ENCODE measurements around the gene DRGX.

DRGX gene

DNA sequence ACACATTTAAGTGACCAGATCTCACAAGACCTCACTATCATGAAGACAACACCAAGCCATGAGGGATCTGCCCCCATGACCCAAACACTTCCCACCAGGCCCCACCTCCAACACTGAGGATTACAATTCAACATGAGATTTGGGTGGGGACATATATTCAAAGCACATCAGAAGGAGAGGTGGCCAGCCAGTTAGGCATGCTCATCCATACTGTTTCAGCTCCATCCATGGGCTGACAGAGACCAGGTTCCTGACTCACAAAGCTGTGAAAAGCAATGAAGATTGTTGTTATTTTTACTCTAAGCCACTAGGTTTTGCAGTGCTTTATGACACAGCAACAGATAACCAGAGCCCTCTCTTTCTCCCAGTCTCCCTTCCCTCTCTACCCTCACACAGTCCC, 60.9 kb downstream of the DRGX start:
- DNase-seq: no peak

DNA sequence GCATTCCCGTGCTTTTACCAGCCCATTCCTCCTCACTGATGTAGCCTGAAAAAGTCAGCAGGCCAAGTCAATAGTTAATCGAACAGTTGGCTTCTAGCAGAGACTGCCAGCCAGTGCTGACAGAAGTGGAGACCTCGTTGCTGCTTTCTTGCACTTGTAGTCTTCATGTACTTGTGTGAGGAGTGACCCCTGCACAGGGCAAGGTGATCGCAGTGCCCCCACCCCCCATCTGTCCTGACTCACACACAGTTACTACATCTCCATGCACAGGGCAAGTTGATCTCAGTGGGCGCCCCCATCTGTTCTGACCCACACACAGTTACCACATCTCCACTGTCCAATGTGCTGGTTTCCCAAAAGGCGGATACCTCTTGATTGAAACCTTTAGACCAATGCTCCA, 62.7 kb downstream of the DRGX start:
- no peak for DNase-seq

DNA sequence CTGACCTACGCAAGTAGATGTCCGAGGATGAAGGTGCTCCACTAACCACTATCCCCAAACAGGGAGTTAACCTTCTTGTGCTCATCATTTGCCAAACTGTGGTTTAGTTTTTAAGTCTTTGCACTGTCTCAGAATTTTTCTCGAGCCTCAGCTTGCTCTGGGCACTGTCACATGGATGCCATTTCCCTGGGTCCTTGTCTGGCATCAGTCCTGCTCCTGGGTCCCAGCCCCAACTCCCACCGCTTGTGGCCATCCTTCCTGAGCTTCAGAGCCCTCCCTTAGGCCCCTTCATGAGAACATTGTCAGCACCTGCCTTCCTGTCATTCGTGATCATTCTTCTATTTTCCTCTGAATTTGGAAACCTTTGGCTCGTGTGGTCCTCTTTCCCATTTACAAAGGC, 63.1 kb downstream of the DRGX start:
- no peak for DNase-seq

DNA sequence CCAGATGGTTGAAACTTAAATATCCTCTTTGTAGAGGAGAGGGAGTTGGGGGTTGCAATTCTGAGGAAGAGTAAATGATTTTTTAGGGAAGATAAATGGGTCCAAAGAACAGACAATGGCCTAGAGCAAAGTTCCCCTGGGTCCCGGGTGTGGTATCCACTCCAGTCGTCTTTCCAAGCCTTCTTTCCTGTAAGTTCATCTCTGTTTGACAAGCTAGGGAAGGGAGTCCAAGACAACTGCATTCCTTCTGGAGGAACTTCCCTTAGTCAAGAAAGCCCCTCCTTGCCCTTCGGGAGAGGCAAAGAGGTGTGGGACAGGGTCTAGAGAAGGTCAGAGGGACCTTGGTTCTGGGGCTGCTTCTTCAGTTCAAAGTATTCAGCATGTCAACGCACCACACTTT, 63.6 kb downstream of the DRGX start:
- no peak for DNase-seq

DNA sequence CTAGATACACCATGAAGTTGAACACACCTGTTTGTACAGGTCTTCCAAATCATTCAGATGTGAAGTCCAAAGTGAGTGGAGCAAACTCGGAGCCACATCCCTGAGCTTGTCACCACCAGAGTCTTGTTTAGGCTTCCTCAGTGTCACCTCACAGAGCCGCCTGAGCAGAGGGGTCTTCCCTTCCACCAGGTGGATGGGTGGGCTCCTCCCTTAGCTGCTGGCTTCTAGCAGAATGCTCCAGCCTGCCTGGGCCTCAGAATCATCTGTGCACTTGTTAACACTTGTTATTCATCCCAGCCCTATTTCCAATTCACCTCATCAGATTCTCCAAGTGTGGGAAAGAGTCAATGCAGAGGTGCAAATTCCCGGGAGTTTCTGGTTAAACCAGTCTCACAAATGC, 64.5 kb downstream of the DRGX start:
- no peak for DNase-seq

DNA sequence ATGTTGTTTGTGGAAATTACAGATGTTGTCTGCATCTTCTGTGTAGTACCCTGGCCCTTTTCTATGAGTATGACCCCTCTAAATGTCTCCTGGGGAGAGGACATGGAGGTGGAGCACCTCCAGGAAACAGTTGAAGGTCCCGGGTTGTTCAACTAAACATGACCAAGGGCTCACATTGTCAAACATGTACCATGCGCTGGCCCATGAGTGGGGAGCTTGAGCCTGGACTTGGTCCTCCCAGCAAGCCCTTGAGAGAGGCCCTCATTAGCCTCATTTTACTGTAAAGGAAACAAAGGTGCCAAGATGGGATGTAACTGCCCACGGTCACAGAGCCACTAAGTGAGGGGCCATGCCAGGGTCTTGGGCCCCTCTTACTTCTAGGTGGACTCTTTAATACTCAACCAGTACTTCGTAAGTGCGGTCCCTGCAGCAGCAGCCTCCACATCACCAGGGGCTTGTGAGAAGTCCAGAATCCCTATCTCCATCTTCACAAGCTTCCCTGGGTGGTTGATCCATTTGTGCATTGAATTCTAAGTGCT, 65.7 kb downstream of the DRGX start:
- no peak for DNase-seq

DNA sequence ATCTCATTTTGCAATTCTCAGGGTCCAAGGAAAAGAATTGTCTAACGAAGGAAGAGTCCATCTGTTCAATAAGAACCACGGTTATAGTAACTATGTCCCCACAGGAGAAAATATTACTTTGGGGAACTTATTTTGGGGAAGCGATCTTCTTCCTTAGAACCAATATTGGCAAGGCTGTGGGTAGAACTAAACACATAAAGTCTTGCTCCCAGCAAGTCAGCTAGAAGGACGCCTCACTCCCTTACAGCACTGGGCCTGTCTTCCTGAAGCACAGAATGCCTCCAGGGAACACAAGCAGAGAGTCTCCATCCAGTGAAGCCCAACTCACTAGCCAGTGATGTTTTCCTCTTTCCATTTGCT, 66.8 kb downstream of the DRGX start:
- DNase-seq: no peak

DNA sequence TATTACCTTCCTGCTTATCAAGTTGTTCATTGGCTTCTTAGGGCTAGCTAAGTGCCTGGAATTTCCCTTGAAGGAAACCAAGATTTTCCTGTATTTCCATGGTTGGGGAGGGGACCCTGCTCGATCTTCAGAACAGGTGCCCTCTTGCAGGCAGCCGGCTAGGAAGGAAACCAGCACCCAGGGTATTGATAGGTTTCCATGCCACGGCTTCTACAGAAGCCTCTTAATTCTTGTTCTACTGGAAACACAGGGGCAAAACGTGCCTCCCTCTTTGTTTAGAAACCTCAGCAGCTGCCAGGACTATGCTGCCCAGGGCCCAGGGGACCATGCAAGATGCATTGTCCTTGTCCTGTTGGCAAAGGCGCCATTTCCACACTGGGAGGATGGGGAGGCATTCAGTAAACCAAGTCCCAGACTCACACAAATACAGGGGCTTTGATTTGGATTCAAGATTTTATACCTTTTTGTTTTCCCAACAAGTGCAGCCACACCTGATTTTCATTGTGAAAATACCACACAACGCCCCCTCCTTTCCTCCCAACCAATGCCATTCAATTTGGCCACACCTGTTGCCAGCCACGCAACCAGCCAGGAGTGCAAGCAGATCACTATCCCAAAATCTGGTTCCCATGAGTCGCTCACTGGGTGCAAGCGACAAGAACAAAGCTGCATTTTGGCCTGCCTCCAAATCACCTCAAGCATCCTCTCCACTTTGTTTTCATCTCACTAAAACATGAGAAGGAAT, 67.3 kb downstream of the DRGX start:
- DNase-seq: no peak

DNA sequence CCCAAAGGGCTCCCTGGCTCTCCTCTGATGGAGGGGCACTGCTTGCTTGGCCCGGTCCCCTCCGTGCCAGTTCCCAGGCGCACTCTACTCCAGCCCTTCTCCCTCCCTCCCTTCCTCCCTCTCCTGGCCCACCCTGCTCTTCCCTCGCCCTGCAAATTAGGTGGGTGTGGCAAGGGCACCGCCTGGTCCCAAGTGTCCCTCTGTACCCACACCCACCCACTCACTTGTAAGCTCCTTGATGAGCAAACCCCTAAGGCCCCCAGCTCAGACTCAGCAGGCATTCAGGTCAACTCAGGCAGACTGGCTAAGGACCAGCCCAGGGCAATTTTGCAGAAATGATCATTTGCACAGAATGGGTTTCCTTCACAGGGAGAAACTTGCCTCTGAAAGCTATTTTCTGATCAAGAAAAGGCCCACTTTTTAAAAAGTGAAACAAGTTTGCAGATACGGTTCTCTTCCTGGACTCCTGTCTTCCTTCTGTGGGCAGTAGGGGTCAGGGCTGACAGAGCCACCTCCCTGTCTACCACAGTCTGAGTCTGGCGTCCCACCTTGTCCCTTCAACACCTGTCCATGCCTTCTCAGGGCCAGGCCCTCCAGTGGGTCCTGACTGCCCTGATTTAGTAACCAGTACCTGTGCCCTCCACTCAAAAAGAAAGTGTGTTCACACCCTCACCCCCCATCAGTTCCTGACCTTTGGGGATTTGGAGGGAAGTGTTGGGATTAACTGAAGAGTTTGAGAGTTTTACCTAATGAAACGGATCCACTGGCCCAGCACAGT, 68.7 kb downstream of the DRGX start:
- DNase-seq: no peak

DNA sequence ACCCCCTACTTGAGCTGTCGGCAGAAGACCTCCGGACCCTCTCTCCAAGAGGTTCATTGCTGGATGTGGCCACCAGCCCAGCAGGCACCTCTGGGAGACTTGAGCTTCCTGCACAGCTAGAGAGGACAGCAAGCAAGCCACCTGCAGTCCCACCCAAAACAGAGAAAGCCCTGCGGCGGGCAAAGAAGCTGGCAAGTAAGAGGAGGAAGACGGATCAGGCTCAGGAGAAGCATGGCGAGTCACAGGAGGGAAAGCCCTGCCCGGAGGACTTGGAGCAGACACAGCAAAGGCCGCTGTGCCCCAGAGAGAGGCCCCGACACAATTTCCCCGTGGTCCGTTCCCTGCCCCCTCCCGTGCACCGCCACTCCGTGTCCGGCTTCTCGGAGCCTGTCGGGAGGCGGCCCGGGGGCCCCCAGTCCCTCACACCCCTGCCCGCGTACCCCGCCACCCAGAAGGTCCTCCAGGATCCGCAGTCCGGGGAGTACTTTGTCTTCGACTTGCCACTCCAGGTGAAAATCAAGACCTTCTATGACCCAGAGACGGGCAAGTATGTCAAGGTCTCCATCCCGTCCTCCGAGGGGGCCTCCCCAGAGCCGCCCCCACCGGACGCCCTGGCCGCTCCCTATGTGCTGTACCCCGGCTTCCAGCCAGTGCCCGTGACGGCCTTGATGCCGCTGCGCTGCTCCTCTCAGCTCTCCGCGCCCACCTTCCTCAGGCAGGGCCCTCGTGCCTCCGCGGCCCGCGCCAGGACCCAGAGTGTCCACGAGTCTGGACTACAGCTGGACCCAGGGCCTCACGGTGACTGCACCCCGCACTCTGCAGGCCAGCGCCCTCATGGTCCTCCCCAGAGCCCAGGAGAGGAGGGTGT, 69.7 kb downstream of the DRGX start:
- no peak for DNase-seq

DNA sequence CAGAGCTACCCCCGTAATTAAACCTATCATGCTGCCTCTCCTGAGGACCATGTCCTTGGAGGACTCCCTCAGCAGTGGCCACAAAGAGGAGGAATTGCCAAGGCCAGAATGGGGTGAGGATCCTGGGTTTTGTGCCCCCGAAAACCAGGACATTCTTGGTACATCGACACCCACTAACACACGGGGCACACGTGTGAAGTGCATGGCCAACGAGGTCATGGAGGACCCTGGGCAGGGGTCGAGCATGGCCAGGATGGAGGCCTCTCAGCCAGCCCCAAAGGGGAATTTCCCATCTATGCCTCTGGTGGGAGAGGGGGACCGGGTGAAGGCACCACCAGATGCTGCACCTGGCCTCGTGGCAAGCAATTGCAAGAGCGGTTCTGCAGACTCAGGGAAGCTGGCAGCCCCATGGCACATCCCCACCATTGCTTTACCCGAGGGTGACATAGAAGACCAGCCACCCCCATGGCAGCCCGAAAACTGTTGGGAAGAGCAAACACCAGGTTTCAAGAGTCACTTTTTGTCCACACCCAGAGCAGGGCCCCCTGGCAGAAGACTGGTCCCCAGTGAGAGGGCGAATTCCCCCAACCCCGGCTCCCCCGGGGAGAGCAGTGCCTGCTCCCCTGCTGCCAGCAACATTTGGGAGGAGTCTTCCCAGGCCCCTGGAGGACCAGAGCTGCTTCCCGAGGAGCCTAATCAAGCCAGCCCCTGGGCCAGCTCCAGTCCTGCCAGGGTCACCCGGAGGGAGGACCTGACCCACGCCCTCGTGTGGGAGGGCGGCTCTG, 70.6 kb downstream of the DRGX start:
- no peak for DNase-seq

DNA sequence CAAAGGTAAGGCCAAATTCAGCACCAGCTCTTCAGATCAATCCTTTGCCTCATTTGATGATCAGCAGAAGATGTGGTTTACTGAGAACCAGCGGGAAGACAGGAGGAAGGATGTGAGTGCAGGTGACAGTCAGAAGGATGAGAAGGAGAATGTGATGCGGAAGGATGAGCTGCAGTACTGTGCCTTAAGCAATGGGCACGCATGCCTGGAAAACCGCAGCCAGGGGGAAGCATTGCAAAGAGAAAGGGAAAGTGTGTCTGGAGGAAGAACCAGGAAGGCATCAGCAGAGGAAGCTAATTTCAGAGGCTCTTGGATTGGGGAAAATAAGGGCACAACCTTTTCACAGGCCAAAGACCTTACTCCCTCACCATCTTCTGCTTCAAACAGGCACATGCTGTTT, 71.2 kb downstream of the DRGX start:
- DNase-seq: no peak

DNA sequence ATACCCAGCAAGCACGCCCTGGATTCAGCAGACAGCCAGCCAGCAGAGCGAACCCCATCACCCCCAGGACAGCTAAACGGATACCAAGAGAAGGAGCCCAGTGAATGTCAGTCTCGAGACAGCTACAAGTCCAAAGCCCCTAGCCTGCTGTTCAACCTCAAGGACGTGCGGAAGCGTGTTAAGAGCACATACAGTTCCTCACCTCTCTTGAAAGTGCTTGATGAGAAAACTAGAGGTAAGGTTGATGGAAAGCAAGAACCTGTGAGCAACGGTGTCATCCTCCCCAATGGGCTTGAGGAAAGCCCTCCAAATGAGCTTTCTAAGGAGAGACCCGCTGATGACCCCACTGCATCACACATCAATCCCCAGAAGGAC, 72.0 kb downstream of the DRGX start:
- DNase-seq: no peak

DNA sequence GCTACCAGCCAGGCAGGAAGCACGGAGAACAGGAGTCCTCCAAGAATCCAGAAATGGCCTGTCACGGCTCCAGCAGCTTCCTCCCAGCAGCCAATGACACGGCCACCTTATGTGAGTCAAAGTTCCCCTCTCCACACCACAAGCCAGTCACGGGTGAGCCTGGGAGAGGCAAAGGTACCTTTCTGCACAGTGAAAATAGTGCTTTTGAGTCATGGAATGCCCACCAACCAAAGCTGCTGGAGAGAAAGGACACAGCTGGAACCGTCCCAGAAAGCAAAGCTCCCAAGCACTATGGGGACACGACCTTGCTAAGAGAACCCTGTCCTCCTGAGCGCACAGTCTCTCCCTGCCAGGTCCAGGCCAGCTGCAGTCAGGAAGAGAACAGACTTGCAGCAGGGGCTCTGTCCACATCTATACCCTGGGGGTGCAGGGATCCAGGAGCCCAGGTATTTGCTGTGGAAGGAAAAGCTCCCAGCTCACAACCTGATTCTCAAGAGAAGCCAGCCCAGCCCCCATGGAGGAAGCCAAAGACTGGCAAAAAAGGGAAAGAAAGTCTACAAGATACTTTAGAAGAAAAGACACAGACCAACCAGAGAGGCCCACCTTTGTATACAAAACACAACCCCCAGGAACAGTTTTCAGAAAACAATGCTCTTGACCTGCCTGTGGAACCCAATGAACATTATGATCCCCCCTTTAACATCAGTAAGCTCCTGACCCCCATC, 72.6 kb downstream of the DRGX start:
- DNase-seq: no peak

DNA sequence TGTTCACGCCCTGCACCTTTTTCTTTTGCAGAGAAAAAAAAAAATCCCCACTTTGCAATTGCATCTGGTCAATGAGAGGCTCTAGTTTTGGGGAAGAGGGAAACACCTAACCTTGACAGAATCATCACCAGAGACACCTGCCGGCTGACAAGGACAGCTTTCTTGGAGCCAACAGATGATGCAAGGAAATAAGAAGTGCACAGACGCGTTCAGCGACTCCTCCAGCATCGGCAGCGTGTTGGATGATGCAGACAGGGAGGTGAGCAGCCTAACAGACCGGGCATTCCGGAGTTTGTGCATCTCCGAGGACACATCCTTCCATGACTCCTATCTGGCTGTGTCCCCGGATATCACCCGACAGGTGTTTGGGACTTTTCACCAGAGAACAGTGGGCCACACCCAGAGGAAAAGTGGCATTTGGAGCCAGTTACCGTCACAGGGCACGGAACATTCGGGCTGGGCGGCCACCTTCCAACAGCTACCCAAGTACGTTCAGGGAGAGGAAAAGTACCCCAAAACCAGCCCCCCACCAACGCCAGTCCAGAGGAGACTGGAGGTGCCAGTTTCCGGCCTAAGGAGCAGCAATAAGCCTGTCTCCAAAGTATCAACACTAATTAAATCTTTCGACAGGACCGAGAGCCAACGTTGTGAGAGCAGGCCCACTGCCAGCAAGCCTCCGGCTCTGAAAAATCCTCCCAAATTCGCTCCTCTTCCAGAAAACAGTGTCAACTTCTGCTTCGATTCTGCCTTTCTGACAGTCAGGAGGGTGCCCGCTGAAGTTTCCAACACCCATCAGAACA, 73.3 kb downstream of the DRGX start:
- no peak for DNase-seq

DNA sequence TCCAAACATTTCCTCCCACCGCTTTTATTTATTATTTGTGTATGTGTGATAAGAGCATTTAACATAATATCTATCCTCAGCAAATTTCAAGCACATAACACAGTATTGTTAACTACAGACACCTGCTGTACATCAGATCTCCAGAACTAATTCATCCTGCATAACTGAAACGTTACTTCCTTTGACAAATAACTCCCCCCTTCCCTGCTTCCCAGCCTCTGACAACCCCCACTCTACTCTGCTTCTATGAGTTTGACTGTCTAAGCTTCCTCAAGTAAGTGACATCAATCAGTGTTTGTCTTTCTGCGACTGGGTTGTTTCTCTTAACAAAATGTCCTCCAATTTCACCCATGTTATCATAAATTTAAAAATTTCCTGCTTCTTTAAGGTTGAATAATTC, 74.9 kb downstream of the DRGX start:
- no peak for DNase-seq

DNA sequence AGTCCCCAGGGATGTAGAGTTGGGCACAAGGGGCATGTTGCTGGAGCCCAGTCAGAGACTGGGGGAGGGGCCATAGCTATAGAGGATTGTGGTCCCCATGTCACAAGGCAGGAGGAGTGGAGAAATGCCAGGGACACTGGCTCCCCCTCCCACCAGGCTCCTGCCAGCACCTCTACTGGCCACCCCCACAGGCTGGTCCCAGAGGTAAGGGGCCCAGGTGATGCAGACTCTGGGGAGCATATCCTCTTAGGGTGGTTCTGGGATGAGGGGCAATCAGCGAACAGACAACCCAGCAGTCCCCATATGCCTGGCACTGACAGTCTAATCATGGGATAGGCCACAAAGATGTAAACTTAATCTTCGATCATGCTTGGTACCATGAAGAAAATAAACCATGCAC, 75.7 kb downstream of the DRGX start:
- no peak for DNase-seq

DNA sequence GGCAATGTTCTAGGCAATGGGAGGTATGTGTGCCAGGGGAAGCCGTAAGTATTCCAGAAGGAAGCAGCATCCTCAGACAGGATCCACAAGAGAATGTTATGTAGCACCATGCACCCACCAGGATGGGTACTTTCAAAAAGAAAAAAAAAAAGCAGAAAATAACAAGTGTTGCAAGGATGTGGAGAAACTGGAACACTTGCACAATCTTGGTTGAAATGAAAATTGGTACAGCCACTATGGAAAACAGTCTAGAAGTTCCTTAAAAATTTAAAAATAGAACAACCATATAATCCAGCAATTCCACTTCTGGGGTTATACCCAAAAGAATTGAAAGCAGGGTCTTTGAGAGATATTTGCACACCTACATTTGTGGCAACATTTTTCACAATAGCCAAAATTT, 76.7 kb downstream of the DRGX start:
- DNase-seq: no peak

DNA sequence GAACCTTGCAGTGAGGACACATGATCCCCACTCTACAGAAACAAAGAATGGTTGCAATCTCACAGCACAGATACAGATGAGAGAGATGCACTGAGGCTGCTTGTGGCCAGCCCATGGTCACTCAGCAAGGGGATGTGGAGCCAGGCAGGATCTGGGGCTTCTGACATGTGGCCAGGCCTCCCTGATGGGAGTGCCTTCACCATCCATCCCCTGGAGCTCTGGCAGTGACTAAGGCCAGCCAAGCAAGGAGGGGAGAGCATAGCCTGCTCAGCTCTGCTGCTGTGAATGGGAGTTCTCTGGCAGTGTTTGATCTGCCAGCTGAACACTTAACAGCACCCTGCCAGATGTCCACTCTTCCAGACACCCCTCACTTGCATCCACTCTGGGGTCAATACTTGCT, 77.1 kb downstream of the DRGX start:
- no peak for DNase-seq

DNA sequence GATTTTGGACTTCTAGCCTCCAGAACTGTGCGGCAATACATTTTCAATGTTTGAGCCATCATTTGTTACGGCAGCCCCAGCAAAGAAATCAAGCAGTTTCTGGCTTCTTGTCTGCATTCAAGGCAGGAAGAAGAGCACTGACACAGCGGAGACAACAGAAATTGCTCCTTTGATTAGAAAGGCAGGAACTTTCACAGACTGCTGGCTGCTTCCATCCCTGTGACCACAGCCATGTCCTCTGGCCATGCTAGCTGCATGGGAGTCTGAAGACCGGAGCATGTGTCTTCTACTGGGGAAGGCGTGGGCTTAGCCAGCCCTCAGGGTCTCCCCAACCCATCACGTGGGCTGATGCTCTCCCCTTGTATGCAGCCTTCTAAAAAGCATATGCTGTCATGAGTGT, 77.9 kb downstream of the DRGX start:
- no peak for DNase-seq

DNA sequence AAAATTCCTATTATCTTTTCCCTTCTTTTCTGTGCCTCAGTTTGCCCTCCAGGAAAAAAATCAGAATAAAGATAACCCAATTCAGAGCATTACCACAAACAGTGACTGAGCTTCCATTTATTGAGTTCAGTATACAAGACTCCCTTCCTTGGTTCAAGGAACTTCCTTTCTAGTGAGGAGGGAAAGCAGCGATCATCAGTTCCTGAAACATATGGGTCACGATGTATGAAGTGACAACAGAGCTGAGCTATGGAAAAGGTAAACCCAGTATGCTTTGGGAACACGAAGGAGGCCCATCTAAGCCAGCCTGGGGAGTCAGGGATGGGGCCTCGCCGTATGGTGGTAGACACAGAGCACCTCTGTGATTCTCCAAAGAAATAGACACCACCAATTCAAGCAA, 81.1 kb downstream of the DRGX start:
- DNase-seq: no peak
